Neural cell (in vitro differentiated cells): ENCODE measurements around the gene SLX4IP.

ENCODE experiments used
- CTCF ChIP-seq: fragments of 450-650 bp; IDR thresholded peaks from 2 replicates; pipeline ENCODE4 v1.5.1; 2014; ENCODE audit warnings: antibody characterized with exemption, mild to moderate bottlenecking, moderate library complexity; ENCODE audit not compliant: poor library complexity, severe bottlenecking
- EP300 ChIP-seq: fragments of 450-650 bp; conservative IDR thresholded peaks from 2 replicates; pipeline ENCODE4 v1.6.1; 2014; ENCODE audit warnings: antibody characterized with exemption, mild to moderate bottlenecking, moderate library complexity; ENCODE audit not compliant: poor library complexity, severe bottlenecking
- EZH2 ChIP-seq: fragments of 200-600, 300-800 bp; shearing (Covaris generic), sonication (generic); IDR thresholded peaks from 2 replicates; pipeline ENCODE4 v1.6.1; 2014; ENCODE audit warnings: antibody characterized with exemption, low read length, borderline replicate concordance, mild to moderate bottlenecking; ENCODE audit not compliant: insufficient read depth, poor library complexity, severe bottlenecking
- MXI1 ChIP-seq: fragments of 450-650 bp; conservative IDR thresholded peaks from 2 replicates; pipeline ENCODE4 v1.6.1; 2014; ENCODE audit warnings: antibody characterized with exemption, mild to moderate bottlenecking; ENCODE audit not compliant: poor library complexity, severe bottlenecking
- RAD21 ChIP-seq: fragments of 450-650 bp; conservative IDR thresholded peaks from 2 replicates; pipeline ENCODE4 v1.6.1; 2014; ENCODE audit warnings: antibody characterized with exemption, mild to moderate bottlenecking, moderate library complexity
- REST ChIP-seq: IDR thresholded peaks from 2 replicates; pipeline ENCODE4 v1.6.1; 2012; ENCODE audit warnings: borderline replicate concordance

GRCh38 chr20:10475225-10475624, 40.1 kb downstream of the SLX4IP start:
- TF ChIP-seq EZH2 (no peak), RAD21 (no peak), EP300 (no peak), CTCF (no peak), MXI1 (no peak), REST (no peak)
